HT1080 (cell line): ENCODE data around the gene PAGE4. TPM values are rescaled to one million over a fixed set of nuclear protein-coding genes. Genes with fewer than 3 reads are reported as not detected.
A peak's percentile ranks its signal among the peaks of the same experiment; 100 is the strongest.

Experiments used
- DNase-seq: peaks from one replicate; pipeline ENCODE4 v3.0.0-alpha.2; 2015; ENCODE audit warnings: low read depth
- total RNA-seq: library from RNA; depleted of rRNA; stranded (reverse); fragments of >200 nt; shearing (Covaris generic); gene quantifications from 2 replicates; pipeline ENCODE4 v1.2.3, GENCODE V29; 2014; rRNA removed

The PAGE4 gene
- total RNA-seq, 1 experiment from 2014 or later, result not detected

GRCh38 chrX:49868739-49869138 lies 39.6 kb downstream of the PAGE4 start:
- no peak for DNase-seq

GRCh38 chrX:49876750-49877149 lies 47.6 kb downstream of the PAGE4 start:
- no peak for DNase-seq

GRCh38 chrX:49877397-49878101 lies 48.4 kb downstream of the PAGE4 start:
- DNase-seq, result no peak

- DNase-seq, result no peak
Observed at GRCh38 chrX:49878128-49878833, 49.2 kb downstream of the PAGE4 start.

- DNase-seq, result peak; percentile 81
Observed at GRCh38 chrX:49878834-49879655, 49.9 kb downstream of the PAGE4 start, which contains the start of gene USP27X. Gene USP27X (plus strand): TSS chrX:49879484. CDS start chrX:49880308, 824 bp downstream.

- no peak for DNase-seq
Observed at GRCh38 chrX:49879656-49880277, 50.7 kb downstream of the PAGE4 start.

- no peak for DNase-seq
Observed at GRCh38 chrX:49880668-49881067, 51.6 kb downstream of the PAGE4 start.

Other genes starting within 250 kb of the PAGE4 start
- not detected in 2 replicates for gene GAGE12H, start 249.4 kb upstream of the PAGE4 start, total RNA-seq
- 5.9 and 15.7 TPM in 2 replicates for gene GAGE2A, start 239.8 kb upstream of the PAGE4 start, total RNA-seq
- gene GAGE1, start 230.3 kb upstream of the PAGE4 start, total RNA-seq, result 40.0 and 84.7 TPM in 2 replicates
- gene PAGE1, start 133.3 kb upstream of the PAGE4 start, total RNA-seq, result 12.3 and 18.1 TPM in 2 replicates
- gene USP27X, start 50.2 kb downstream of the PAGE4 start, total RNA-seq, result 1.4 and 1.9 TPM in 2 replicates
- 2.9 and 3.0 TPM in 2 replicates for gene CLCN5, start 93.3 kb downstream of the PAGE4 start, total RNA-seq